GM19099 (cell line): ENCODE measurements around the gene RCAN2.

Experiments used
- POLR2A ChIP-seq: IDR thresholded peaks from 3 replicates; pipeline ENCODE4 v1.6.1; 2011; ENCODE audit warnings: low read depth; ENCODE audit not compliant: insufficient read length; ENCODE audit errors: extremely low read depth

Gene RCAN2

GRCh38 chr6:46221222-46221793, 269.9 kb downstream of the RCAN2 start:
- no peak for TF ChIP-seq POLR2A

GRCh38 chr6:46220352-46221221, 270.7 kb downstream of the RCAN2 start:
- no peak for TF ChIP-seq POLR2A

- TF ChIP-seq POLR2A: no peak
Measured at GRCh38 chr6:46219661-46220060, 271.6 kb downstream of the RCAN2 start.

- TF ChIP-seq POLR2A: no peak
Measured at GRCh38 chr6:46218457-46218856, 272.8 kb downstream of the RCAN2 start.

- TF ChIP-seq POLR2A: no peak
Measured at GRCh38 chr6:46217671-46218131, 273.5 kb downstream of the RCAN2 start.

GRCh38 chr6:46216879-46217278, 274.4 kb downstream of the RCAN2 start:
- no peak for TF ChIP-seq POLR2A

GRCh38 chr6:46215777-46216176, 275.5 kb downstream of the RCAN2 start:
- no peak for TF ChIP-seq POLR2A

- no peak for TF ChIP-seq POLR2A
Measured at GRCh38 chr6:46215213-46215612, 276.0 kb downstream of the RCAN2 start.

- no peak for TF ChIP-seq POLR2A
Measured at GRCh38 chr6:46211917-46212316, 279.3 kb downstream of the RCAN2 start.

- no peak for TF ChIP-seq POLR2A
Measured at GRCh38 chr6:46210294-46210693, 281.0 kb downstream of the RCAN2 start.

- no peak for TF ChIP-seq POLR2A
Measured at GRCh38 chr6:46208303-46208702, 282.9 kb downstream of the RCAN2 start.

GRCh38 chr6:46207174-46207573, 284.1 kb downstream of the RCAN2 start:
- no peak for TF ChIP-seq POLR2A

GRCh38 chr6:46204880-46205650, 286.2 kb downstream of the RCAN2 start:
- no peak for TF ChIP-seq POLR2A

GRCh38 chr6:46203391-46204177, 287.7 kb downstream of the RCAN2 start:
- no peak for TF ChIP-seq POLR2A

- no peak for TF ChIP-seq POLR2A
Measured at GRCh38 chr6:46201702-46202101, 289.5 kb downstream of the RCAN2 start.
